ENCODE measurements around the gene SRSF11.

GRCh38 chr1:70204600-70204999, 16.6 kb upstream of the SRSF11 start:
- TF ChIP-seq, protein P1, sequence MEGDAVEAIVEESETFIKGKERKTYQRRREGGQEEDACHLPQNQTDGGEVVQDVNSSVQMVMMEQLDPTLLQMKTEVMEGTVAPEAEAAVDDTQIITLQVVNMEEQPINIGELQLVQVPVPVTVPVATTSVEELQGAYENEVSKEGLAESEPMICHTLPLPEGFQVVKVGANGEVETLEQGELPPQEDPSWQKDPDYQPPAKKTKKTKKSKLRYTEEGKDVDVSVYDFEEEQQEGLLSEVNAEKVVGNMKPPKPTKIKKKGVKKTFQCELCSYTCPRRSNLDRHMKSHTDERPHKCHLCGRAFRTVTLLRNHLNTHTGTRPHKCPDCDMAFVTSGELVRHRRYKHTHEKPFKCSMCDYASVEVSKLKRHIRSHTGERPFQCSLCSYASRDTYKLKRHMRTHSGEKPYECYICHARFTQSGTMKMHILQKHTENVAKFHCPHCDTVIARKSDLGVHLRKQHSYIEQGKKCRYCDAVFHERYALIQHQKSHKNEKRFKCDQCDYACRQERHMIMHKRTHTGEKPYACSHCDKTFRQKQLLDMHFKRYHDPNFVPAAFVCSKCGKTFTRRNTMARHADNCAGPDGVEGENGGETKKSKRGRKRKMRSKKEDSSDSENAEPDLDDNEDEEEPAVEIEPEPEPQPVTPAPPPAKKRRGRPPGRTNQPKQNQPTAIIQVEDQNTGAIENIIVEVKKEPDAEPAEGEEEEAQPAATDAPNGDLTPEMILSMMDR (IDR thresholded peaks at IDR 0.05; ENCODE audit: low read depth, low read length, poor library complexity, severe bottlenecking): no peak
- no peak for TF ChIP-seq EZH2phosphoT487 (IDR thresholded peaks at IDR 0.05; ENCODE audit: borderline replicate concordance, low read length)

All from DOHH2 (cell line).